GM19239 (cell line): ENCODE results near the gene DSTN.
A peak's percentile ranks its signal among the peaks of the same experiment; 100 is the strongest.

ENCODE experiments used
- DNase-seq: peaks from one replicate; pipeline ENCODE4 v3.0.0; 2011; ENCODE audit warnings: low spot score; ENCODE audit not compliant: insufficient read length
- FAIRE-seq: peaks from 2 replicates; lab custom pipeline; 2011; peaks lifted over from hg19 to GRCh38; lab: Jason Lieb, UNC

DSTN gene

DNA sequence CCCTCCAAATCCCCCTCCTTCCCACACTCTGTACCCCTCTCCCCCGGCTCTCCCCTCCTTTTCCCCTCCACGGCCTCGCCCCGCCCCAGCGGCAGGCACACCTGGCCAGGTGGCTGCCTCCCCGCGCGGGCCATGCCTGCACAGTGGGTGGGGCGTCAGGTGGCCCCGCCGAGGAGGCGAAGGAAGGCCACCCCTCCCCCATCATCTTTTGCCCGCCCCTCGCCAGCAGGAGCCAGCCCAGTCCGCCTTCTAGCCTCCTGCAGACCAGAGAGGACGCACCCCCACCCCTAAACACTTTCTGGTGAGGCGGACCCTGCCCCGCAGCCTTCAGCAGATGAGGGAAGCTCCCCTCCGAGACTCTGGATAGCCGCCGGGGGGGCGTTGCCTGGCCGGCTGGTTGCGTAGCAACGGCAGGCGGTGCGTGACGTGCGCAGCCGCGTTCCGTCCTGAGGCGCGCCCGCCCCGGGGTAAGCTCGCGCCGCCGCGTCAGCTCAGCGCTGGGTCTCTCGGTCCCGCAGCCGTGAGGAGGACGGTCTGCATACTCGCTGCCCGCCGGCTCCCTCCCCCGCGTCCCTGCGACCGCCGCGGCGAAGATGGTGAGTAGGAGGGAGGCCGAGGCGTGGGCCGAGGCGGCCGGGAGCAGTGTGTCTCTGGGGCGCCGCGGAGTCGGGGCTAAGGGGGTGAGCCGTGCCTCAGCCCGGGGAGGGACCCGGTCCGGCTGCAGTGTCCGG is at the start of gene DSTN:
Gene DSTN, plus strand, starts transcription at position 460 of the 731 bp plus-strand sequence. Its CDS starts 134 bp downstream, at position 594.
- DNase-seq (peak; percentile 87), FAIRE-seq (peak; percentile 18)

DNA sequence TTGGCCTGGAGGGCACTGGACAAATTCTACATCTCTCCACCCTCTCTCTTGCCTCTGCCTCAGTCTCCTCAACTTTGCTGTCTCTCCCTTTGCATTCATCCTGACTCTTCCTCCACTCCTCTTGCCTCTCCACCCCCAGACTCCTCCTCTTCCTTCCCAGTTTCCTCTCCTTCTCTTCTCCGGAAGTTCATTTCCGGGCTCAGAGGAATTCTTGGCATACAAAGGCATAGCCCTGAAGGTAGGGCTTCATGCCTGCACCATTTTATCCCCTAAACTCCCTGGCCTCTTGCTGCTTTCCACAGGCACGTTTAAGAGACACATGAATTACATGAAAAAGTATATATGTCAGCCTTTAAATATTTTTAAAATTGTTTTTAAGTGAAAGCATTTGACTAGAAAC is 49.3 kb upstream of the DSTN start:
- DNase-seq = no peak
- no peak for FAIRE-seq

DNA sequence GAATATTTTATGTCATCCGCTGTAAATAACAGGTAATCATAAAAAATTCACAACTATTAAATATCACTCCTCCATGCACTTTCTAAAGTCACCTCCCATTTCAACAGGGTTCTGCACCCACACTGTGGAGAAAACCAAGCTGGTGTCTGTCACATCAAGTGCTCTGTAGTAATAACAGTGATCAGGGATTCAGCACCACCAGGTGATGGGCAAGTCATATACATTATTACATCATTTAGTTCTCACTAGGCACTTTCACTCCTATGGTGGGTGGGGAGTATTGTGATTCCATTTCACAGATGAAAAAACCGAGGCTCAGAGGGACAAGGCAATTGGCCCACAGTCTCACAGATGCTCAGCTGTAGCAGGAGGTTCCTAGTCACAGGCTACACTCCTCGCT is 47.3 kb upstream of the DSTN start:
- FAIRE-seq (no peak), DNase-seq (no peak)

DNA sequence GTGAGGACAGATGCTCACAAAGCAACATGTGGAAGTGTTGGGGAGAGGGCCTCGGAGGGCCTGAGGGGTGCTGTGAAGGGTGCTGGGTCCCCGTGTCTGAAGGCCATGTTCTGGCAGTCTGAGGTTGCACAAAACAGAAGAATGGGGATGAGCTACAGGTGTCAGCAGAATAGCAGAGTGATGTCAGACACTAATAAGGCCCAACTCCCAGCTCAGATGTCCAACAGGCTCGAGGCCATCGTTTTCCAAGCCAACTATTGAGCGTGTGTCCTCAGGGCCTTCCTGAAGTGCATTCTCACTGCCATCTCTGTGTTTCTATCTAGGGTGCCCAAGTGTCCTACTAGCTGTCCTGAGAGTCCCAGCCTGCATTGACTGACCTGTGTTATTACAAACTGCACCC is 46.5 kb upstream of the DSTN start:
- FAIRE-seq (no peak), DNase-seq (no peak)

DNA sequence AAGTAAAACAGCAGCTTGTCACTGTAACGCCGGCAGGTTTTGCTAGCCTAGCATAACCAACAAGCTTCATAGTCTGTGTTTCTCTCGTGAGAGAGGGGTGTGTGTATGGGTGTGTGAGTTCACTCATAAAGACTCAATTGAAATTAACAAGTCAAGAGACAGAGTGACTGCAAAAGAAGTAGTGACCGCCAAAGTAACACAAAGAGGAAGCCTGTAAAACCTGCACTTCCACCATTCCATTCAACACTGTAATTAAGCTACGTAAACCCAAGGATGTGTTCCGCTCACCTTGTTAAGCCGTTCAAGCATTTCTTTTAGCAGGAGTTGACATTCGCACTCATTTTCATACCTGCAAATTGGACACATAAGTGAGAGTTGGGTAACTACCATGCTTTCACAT is 45.3 kb upstream of the DSTN start:
- no peak for DNase-seq
- FAIRE-seq = no peak

DNA sequence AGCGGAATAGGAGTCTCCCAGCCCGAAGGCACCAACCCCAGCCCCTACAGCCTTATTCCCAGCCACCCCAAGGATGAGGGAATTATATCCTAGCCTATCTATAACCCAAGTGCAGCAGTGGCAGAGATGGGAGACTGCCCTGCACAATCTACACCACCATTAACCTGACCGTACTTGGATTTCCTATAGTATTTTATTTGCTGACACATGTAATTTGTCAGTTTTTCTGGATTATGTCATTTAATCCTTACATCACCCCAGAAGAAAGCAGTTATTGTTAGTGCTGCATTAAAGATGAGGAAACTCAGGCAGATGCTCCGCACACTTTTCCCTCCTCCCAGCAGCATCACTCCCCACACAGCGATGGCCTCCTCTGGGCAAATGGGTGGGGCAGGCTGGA is 44.7 kb upstream of the DSTN start:
- FAIRE-seq = no peak
- no peak for DNase-seq

DNA sequence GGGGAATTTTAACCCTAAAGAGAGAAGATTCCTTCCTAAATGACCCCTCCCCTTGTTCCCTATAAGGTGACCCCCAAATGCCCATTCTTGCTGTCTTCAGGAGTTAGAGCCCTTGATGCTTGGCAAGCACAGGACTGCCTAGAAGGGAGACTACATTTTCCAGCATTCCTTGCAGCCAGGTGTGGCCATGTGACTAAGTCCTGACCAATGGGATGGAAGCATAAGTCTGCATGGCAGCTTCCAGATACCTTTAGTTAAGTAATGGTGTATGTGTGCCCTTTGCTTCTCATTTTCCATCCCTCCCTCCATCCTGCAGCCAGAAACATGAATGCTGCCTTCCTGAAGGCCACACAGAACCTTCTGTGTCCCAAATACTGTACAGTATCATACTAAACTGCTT is 44.2 kb upstream of the DSTN start:
- DNase-seq (no peak), FAIRE-seq (no peak)

DNA sequence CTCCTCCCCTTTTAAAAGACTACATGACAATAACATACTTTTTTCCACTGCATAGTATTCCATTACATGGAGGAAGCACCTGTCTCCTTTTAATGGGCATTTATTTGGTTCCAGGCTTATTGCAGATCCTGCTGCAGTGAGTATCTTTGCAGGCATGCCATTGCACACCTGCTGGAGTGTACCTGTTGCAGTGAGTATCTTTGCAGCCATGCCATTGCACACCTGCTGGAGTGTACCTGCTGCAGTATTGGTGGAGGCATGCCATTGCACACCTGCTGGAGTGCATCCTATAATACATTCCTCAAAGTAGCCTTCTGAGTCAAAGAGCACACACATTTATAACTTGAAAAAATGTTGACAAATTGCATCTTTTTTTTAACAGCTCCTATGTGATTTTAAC is 40.3 kb upstream of the DSTN start:
- DNase-seq (no peak), FAIRE-seq (no peak)

DNA sequence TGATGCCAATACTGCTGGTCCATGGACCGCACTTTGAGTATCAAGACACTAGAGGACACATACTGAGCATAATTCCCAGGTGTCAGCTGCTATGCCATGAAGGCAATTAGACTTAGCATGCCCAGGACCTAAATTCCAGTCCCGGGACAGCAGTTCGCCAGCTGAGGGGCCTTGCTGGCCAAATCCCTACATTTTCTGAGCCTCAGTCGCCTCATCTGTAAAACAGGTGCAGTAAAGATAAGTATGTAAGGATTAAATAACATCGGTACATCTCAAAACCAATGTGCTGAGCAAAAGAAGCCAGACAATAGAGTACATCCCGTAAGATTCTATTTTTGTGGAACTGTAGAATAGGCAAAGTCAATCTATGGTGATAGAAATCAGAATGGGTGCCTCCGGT is 39.7 kb upstream of the DSTN start:
- no peak for DNase-seq

DNA sequence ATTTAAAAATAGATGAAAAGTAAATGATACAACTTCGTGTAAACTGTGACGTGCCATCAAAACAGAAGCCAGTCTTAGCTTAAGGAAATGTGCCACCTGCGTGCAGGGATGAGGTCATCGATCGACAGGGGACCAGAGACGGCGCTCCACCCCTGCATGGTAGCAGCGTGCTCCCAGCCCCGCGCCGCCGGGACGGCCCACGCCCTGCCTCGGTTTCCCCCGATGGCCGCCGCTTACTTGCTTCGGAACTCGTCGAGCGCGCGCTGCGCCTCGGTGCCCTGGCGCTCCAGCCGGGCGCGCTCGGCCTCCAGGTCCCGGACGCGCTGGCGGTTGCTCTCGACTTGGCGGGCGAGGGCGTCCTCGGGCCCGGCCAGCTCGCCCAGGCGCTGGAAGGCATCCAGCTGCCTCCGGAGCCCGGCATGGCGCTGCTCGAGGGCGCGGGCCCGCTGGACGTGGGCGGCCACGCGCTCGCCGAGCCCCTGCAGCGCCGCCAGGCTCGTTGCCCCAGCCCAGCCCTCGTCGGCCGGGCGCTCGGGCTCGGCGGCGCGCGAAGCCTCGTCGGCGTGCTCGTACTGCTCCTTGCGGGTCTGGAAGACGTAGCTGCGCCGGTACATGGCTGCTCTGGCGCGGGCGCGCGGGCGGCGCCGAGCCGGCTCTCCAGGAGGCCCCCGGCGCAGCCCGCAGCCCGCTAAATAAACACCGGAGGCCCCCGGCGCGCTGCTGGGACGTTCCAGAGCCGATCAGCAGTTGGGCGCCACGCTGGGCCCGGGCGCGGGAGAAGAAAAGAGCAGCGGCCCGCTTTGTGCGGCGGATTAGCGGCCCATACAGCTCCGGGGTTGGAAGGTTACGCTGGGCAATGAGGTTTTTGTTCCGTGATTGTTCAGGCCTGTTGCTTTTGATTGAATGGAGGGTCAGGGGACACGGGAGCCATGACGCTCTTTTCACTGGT is 38.9 kb upstream of the DSTN start, which contains the start of gene BFSP1:
Gene BFSP1, minus strand, starts transcription at position 664 of the 949 bp plus-strand sequence. Its CDS starts 50 bp downstream, at position 614.
- no peak for DNase-seq
- FAIRE-seq = no peak

More for the DNA sequence above, 39.7 kb upstream of the DSTN start:
- FAIRE-seq = no peak

DNA sequence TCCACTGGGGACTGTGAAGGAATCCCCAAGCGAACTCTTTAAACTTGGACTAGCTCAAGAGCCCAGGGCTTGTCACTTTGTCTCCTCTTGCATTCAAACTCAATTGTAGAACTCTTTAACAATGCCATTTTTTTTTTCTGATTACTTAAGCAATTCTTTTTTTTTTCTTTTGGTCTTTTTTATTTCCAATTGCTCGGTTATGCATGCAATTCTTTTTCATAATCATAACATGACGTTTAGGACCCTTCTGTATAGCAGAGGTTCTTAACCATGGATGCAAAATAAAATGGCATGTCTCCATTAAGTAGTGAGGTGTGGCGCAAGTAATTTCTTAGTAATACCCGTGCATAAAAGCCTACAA is 38.2 kb upstream of the DSTN start:
- DNase-seq (no peak), FAIRE-seq (no peak)

DNA sequence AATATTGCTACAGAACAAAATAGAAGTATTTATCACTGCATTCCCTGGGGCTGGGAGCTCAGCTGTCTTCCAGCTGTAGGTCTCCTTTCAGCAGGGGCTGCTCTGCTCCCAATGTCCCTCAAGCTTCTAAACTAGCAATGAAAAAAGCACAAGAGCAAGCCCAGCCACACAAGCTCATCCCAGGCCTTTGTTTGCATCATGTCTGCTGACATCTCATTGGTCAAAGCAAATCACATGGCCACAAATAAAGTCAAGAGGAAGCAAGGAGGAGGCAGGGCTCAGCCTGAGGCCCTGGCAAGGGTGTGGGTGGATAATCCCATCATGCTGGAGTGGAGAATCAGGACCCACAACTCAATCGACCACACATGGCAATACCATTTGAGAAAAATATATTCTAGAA is 36.5 kb upstream of the DSTN start:
- DNase-seq = no peak
- no peak for FAIRE-seq

DNA sequence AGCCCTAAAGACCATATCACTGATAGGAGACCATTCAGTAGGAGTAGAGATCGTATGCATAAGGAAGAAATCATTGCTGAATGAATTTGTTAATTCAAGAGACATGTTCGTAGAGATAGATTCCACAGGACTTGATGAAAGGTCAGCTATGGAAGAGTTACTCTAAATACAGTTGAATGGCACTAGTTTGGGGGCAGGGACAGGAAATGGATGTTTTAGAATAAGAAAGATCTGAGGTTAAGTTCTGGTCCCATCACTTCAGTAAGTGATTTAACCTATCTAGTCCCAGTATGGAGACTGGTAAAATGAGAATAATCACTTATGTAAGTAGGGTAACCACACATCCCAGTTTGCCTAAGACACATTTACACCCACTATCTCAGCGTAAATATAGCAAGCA is 35.8 kb upstream of the DSTN start:
- no peak for FAIRE-seq
- DNase-seq = no peak

DNA sequence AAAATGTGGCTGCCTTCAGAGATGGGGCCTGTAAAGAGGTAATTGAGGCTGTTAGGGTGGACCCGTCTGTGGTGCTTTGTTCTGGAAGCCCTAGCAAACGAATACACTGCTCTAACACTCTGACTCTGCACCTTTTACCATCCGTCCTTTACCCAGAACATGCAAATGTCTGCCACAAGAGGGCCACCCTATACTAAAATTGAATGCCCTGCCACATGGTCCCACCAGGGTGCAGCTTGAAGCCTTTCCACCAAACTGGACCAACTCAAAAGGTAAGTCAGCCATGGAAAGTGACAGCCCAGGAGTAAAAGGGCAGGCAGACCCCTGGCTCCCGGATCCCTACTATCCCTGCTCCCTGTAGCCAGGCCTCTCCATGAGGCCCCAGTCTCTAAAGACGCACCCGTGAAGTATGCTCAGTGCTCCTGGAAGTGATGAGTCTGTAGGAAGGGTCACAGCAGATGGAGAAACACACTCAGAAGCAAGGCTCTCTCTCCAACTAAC is 32.9 kb upstream of the DSTN start:
- FAIRE-seq = peak; percentile 84
- DNase-seq = peak; percentile 59

DNA sequence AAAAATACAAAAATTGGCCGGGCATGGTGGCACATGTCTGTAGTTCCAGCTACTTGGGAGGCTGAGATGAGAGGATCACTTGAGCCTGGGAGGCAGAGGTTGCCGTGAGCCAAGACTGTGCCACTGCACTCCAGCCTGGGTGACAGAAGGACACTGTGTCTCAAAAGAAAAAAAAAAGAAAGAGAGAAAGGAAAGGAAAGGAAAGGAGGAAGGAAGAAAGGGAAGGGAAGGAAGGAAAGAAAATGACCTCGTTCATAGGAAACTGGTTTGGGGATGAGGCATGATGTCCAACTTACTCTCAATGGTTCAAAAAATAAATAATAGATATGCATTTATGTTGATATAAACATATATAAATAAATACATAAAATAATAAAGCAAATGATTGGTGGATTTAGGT is 31.9 kb upstream of the DSTN start:
- DNase-seq (no peak), FAIRE-seq (no peak)

DNA sequence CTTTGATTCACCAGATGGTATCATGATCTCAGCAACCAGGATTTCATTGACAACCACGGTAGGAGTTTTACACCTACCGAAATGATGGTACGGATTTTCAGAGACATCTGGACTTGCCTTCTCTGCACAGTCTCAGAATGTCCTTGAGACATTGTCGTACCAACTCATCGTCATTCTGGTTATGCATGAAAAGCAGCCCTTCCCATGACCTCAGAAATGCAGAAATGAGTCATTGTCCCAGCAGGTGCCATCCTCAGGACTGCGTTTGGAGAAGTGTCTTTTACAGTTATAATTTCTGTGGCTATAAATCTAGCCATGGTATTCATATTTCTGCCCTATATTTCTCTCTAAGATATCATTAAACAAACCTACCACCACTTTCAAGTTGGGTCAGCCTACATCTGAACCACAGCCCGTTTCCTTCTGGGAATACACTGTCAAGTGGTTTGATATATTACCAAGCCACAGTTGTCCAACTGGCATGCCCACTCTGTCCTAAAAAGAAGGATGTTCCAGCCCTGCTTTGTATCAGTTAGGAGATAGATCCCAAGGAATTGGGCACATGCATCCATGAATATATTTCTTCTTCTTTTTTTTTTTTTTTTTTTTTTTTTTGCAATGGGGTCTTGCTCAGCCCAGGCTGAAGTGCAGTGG is 31.2 kb upstream of the DSTN start:
- DNase-seq (peak; percentile 16), FAIRE-seq (no peak)

DNA sequence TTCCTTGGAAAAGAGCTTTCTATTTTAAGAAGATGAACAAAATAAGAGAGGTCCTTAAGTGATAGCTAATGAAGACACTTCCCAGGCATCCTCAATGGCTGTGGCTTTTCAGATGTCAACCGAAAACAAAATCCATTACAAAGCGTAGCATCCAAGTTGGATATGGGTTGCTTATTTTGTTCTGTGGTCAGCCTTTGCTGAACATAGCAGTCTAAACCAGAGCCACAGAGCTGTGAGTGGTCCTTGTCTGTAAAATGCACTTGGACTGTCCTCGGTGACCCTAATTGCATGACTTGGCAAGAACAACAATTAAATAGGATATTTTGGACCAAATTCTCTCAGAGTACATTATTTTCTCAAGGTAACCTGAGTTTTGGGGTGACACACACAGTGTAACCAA is 28.3 kb upstream of the DSTN start:
- FAIRE-seq = no peak
- no peak for DNase-seq

DNA sequence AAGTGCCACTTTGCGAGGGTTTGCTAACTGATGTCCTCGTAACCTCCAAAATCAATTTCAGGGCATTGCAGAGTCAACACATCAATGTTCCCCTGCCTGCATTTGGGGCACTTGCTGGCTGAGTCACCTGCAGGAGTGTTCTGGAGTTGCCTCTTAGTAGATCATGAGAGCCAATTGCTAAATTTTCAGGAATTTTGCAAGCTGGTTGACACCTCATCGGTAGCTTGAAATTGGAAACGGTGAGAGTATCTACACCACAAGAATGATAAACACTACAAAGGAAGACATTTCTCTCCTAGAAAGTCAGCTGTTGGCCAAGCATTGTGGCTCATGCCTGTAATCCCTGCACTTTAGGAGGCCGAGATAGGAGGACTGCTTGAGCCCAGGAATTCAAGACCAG is 27.9 kb upstream of the DSTN start:
- FAIRE-seq = no peak
- DNase-seq = no peak

DNA sequence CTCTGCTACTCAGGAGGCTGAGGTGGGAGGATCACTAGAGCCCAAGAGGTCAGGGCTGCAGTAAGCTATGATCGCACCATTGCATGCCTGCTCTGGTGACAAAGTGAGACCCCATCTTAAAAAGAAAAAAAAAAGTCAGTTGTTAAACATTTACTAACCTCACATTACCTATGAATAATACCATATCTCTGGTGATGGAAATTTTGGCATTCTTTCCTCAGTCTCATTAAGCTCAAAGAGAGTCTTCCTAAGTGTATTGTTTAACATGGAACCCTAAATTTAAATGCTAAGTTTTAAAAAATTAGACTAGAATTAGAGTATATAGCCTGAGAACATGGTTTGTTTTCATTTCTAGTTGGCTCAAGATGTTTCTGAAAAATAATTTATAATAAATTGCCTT is 27.4 kb upstream of the DSTN start:
- no peak for DNase-seq
- FAIRE-seq = no peak

DNA sequence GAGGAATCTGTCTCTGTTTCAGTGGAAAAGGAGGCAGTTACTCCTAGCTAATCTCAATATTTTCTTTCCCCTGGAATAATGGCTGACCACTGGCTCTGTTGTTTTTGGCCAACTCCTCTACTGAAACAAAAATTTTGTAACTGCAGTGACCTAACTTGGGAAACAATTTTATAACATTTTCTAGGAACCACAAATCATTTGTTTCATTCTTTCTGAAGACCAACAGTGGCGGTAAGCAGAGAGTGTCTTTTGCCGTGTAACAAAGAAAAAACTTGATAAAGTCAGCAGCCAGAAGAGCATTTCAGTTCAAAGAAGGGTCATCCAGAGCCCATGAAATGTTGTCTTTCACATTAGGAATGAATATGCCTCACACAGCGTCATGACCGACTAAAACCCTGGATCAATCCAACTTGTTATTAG is 26.9 kb upstream of the DSTN start:
- FAIRE-seq = no peak
- DNase-seq = no peak
